ENCODE data around the gene MARCO. TPM values are rescaled to one million over a fixed set of nuclear protein-coding genes. Genes with fewer than 3 reads are reported as not detected.

MARCO gene
- total RNA-seq, 2 donors from 2014 or later = 0.57 TPM; not detected in 1

DNA sequence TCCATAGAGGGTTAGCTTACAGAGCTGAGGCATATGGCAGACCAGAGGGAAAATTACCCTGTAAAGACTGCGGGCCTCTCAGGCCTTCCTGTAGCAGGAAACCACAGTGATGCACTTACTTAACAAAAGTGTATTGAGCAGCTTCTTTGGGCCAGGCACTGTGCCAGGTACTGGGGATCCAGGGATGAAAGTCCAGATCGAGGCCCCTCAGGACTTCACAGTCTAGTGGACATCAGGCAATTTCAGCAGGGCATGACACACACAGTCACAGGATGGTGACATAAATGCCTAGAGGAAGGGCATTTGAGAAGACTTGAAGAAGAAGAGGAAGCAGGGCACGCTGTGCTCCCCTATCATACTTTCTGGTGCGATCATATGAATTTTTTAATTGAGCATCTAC lies 71.7 kb downstream of the MARCO start:
- WGBS = 88% methylated on average over 4 of the region's 4 CpGs
- H3K4me3 ChIP-seq = no peak overlapping the region
- intact Hi-C loops (cut with DNase I) = loop anchor here (10.0 kb wide), 2 partner anchors 461 to 651 kb away; no protein-coding TSS in a partner anchor
- H3K27ac ChIP-seq = no peak overlapping the region
- no peak for DNase-seq (ENCODE audit: low spot score)
- H3K9me3 ChIP-seq = no peaks in the 10 kb centered on the region
- H3K4me1 ChIP-seq (replicated peaks) = no peaks in the 10 kb centered on the region
- peaks cover 3% of the 10 kb centered on the region for H3K27me3 ChIP-seq (replicated peaks; ENCODE audit: insufficient read depth)
- TF ChIP-seq, protein P1, sequence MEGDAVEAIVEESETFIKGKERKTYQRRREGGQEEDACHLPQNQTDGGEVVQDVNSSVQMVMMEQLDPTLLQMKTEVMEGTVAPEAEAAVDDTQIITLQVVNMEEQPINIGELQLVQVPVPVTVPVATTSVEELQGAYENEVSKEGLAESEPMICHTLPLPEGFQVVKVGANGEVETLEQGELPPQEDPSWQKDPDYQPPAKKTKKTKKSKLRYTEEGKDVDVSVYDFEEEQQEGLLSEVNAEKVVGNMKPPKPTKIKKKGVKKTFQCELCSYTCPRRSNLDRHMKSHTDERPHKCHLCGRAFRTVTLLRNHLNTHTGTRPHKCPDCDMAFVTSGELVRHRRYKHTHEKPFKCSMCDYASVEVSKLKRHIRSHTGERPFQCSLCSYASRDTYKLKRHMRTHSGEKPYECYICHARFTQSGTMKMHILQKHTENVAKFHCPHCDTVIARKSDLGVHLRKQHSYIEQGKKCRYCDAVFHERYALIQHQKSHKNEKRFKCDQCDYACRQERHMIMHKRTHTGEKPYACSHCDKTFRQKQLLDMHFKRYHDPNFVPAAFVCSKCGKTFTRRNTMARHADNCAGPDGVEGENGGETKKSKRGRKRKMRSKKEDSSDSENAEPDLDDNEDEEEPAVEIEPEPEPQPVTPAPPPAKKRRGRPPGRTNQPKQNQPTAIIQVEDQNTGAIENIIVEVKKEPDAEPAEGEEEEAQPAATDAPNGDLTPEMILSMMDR (IDR thresholded peaks at IDR 0.05) = no peak
- TF ChIP-seq POLR2A (IDR thresholded peaks at IDR 0.05) (no peak), POLR2AphosphoS5 (IDR thresholded peaks at IDR 0.05) (no peak)
- H3K36me3 ChIP-seq = no peaks in the 10 kb centered on the region

DNA sequence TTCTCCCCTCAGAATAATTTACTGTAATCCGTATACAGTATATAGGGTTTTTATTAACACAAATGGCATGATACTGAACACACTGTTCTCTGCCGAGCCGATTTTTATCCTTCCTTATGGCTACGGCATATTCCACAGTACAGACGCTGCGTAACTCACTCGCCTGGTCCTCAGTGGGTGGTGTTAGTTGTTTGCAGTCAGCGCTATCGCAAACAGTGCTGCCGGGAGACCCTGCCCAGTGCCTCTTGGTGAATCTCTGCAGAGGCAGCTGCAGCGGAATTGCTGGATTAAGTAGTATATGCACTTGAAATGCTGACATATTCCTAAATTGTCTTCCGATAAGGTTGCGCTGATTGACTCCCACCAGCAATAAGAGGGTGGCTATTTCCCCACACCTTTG lies 73.9 kb downstream of the MARCO start:
- Histone ChIP-seq H3K36me3 (no peaks in the 10 kb centered on the region), H3K27me3 (replicated peaks; ENCODE audit: insufficient read depth) (no peaks in the 10 kb centered on the region), H3K27ac (no peak overlapping the region), H3K9me3 (no peaks in the 10 kb centered on the region), H3K4me3 (no peak overlapping the region), H3K4me1 (replicated peaks) (no peaks in the 10 kb centered on the region)
- DNase-seq (ENCODE audit: low spot score) = no peak
- WGBS = 40% methylated on average over 13 of the region's 13 CpGs
- intact Hi-C loops (cut with DNase I) = loop anchor here (10.0 kb wide), 2 partner anchors 459 to 649 kb away; no protein-coding TSS in a partner anchor
- no peak for TF ChIP-seq POLR2AphosphoS5 (IDR thresholded peaks at IDR 0.05)
- TF ChIP-seq POLR2A (IDR thresholded peaks at IDR 0.05) = no peak
- TF ChIP-seq, protein P1 (IDR thresholded peaks at IDR 0.05) = no peak

DNA sequence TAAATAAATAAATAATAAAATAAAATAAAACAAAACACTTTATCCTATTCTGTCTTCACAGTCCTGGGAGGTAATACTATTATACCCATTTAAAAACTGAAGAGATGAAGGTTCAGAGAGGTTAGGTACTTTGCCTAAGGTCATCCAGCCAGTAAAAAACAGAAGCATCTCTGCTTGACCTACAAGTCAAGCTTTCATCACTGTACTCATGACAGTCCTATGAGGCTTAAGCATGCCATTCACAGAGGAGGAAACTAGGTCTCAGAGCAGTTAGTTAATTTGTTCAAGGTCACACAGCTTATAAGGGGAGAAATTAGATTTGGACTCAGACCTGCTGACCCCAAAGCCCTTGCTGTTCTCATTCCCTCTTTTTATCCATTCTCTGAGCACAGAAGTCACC lies 77.5 kb downstream of the MARCO start:
- intact Hi-C loops (cut with DNase I) = loop anchor here (10.0 kb wide), 2 partner anchors 455 to 645 kb away; no protein-coding TSS in a partner anchor
- no peaks in the 10 kb centered on the region for H3K27me3 ChIP-seq (replicated peaks; ENCODE audit: insufficient read depth)
- no peak for DNase-seq (ENCODE audit: low spot score)

DNA sequence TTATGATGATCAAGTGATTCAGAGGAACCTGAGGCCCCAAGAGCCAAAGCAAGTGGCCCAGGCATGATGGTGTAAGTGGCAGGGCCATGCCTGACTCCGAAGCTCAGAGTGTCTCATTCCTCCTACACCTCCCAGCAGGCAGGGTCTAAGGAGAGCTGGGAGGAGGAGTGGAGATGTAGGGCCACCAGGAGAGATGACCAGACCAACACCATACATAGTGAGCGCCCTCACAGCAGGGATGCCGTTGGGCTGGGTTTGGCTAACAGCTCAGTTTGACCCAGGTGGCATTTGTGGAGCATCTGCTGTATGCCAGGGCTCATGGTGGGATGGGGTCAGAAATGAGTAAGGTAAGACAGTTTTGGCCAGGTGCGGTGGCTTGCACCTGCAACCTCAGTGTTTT lies 80.7 kb downstream of the MARCO start:
- TF ChIP-seq POLR2A (IDR thresholded peaks at IDR 0.05) = no peak
- TF ChIP-seq, protein P1 (IDR thresholded peaks at IDR 0.05) = no peak
- no peak for TF ChIP-seq POLR2AphosphoS5 (IDR thresholded peaks at IDR 0.05)
- H3K27me3 ChIP-seq (replicated peaks; ENCODE audit: insufficient read depth) = no peaks in the 10 kb centered on the region
- intact Hi-C loops (cut with DNase I) = no loop called here
- no peaks in the 10 kb centered on the region for H3K4me1 ChIP-seq (replicated peaks)
- H3K36me3 ChIP-seq = no peaks in the 10 kb centered on the region
- DNase-seq (ENCODE audit: low spot score) = no peak
- H3K4me3 ChIP-seq = no peak overlapping the region
- H3K9me3 ChIP-seq = no peaks in the 10 kb centered on the region
- H3K27ac ChIP-seq = no peak overlapping the region
- WGBS = 91% methylated on average over 4 of the region's 4 CpGs

More for the DNA sequence above, 77.5 kb downstream of the MARCO start:
- TF ChIP-seq, protein P1 (IDR thresholded peaks at IDR 0.05) = no peak
- TF ChIP-seq POLR2A (IDR thresholded peaks at IDR 0.05) (no peak), POLR2AphosphoS5 (IDR thresholded peaks at IDR 0.05) (no peak)
- H3K4me1 ChIP-seq (replicated peaks) = no peaks in the 10 kb centered on the region
- H3K36me3 ChIP-seq = no peaks in the 10 kb centered on the region
- no peaks in the 10 kb centered on the region for H3K9me3 ChIP-seq
- H3K4me3 ChIP-seq = no peak overlapping the region
- H3K27ac ChIP-seq = no peak overlapping the region

DNA sequence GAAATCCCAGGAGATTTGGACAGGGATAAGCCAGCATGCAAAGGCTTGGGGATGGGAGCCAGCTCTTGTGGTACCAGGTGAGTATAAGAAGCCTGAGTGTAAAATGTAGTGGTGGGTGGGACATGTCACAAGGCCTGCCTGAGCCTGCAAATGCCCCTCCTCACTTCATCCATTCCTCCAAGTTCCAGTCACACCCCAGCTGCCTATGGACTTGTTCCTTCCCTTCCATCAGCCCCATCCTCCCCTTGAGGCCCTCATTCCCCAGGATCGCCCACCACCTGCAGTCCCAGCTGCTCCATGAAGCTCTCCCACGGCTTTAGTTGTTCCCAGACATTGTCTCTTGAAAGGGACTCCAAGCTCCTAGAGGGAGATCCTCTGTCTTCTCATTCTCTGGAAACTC lies 81.5 kb downstream of the MARCO start:
- Histone ChIP-seq H3K9me3 (no peaks in the 10 kb centered on the region), H3K36me3 (no peaks in the 10 kb centered on the region), H3K27ac (no peak overlapping the region), H3K27me3 (replicated peaks; ENCODE audit: insufficient read depth) (no peaks in the 10 kb centered on the region), H3K4me3 (no peak overlapping the region), H3K4me1 (replicated peaks) (no peaks in the 10 kb centered on the region)
- intact Hi-C loops (cut with DNase I) = no loop called here
- no peak for TF ChIP-seq POLR2A (IDR thresholded peaks at IDR 0.05)
- TF ChIP-seq POLR2AphosphoS5 (IDR thresholded peaks at IDR 0.05) = no peak
- TF ChIP-seq, protein P1 (IDR thresholded peaks at IDR 0.05) = no peak
- 54% methylated on average over 2 of the region's 2 CpGs for WGBS
- DNase-seq (ENCODE audit: low spot score) = no peak

All from prostate gland (tissue), 2 donors.